HepG2 (cell line): ENCODE results near the gene ADPRM. TPM values are rescaled to one million over a fixed set of nuclear protein-coding genes. Genes with fewer than 3 reads are reported as not detected.

ENCODE experiments used
- ATAC-seq: fragments of 200-7000 bp; cut with Tn5 transposase; 3 replicates; pipeline ENCODE4 v1.9.1; 2020; ENCODE audit warnings: mild to moderate bottlenecking, moderate library complexity
- BruUV-seq: library from RNA; stranded (reverse); fragments of 400-500 nt; replicated peaks from 2 replicates; lab custom pipeline; 2021; lab: Mats Ljungman, UMichigan
- CTCF ChIA-PET: fragments of 300-600 bp; formaldehyde crosslinking; extraction: SDS; loops from one replicate; lab custom pipeline; 2021; ENCODE audit warnings: low total read pairs, inconsistent platforms, low intra/inter-chr PET ratio; lab: Yijun Ruan, JAX
- POLR2A ChIA-PET: fragments of 350-600 bp; sonication (Branson Sonifier 250); formaldehyde crosslinking; loops from one replicate; lab custom pipeline; 2020; ENCODE audit warnings: antibody characterized with exemption, inconsistent platforms; lab: Yijun Ruan, JAX
- DNase-seq: peaks from one replicate; pipeline ENCODE4 v3.0.0-alpha.2; 2015; ENCODE audit warnings: low spot score
- FAIRE-seq: peaks from 3 replicates; lab custom pipeline; 2011; peaks lifted over from hg19 to GRCh38; lab: Jason Lieb, UNC
- H2AFZ ChIP-seq: one replicate; pipeline ENCODE4 v1.6.1; 2011; ENCODE audit warnings: low read length, inconsistent platforms
- H3K27ac ChIP-seq: fragments of 300-600 bp; 3 replicates; pipeline ENCODE4 v1.8.0; 2011; ENCODE audit warnings: mixed run types, mild to moderate bottlenecking, mixed read lengths, low read length, inconsistent platforms; ENCODE audit not compliant: insufficient read depth; ENCODE audit errors: extremely low read length
- H3K27me3 ChIP-seq, 2 experiments: fragments of 200-600 bp in 1 of 2; 2 replicates in 1 of 2; 3 replicates in 1 of 2; pipeline versions ENCODE4 v1.6.0 to v1.8.0; 2011; ENCODE audit warnings: low read length in 2 of 2, mild to moderate bottlenecking in 2 of 2, moderate library complexity in 2 of 2, inconsistent platforms in 1 of 2; ENCODE audit not compliant: insufficient read depth in 2 of 2, control insufficient read depth in 1 of 2
- H3K36me3 ChIP-seq, 2 experiments: fragments of 200-600 bp in 1 of 2; replicated peaks in 1 of 2; 2 replicates in 1 of 2; 3 replicates in 1 of 2; pipeline versions ENCODE4 v1.5.1 to v1.8.0; 2011; ENCODE audit warnings: low read length in 2 of 2, inconsistent platforms in 1 of 2; ENCODE audit not compliant: insufficient read depth in 2 of 2, control insufficient read depth in 1 of 2
- H3K4me1 ChIP-seq: 2 replicates; pipeline ENCODE4 v1.5.1; 2012; ENCODE audit warnings: low read length, inconsistent platforms; ENCODE audit not compliant: insufficient read depth
- H3K4me2 ChIP-seq: 2 replicates; pipeline ENCODE4 v1.6.0; 2011; ENCODE audit warnings: low read depth, low read length, inconsistent platforms
- H3K4me3 ChIP-seq, 3 experiments: fragments of 200-600 bp in 1 of 3; sonication (generic), shearing (Covaris generic) in 1 of 3; replicated peaks in 1 of 3; 2 replicates each; pipeline ENCODE4 v1.5.1; 2011 to 2016; ENCODE audit warnings: low read length in 3 of 3, inconsistent platforms in 2 of 3, low read depth in 2 of 3, mild to moderate bottlenecking in 2 of 3, control low read depth in 1 of 3, mixed read lengths in 1 of 3; ENCODE audit not compliant: insufficient read depth in 1 of 3
- H3K79me2 ChIP-seq: one replicate; pipeline ENCODE4 v1.6.1; 2011; ENCODE audit warnings: low read length, inconsistent platforms; ENCODE audit not compliant: insufficient read depth
- H3K9ac ChIP-seq: 2 replicates; pipeline ENCODE4 v1.6.0; 2011; ENCODE audit warnings: mild to moderate bottlenecking, low read depth, low read length, inconsistent platforms; ENCODE audit not compliant: insufficient read depth
- H3K9me3 ChIP-seq: 2 replicates; pipeline ENCODE4 v1.5.1; 2012; ENCODE audit warnings: mild to moderate bottlenecking, low read length
- H4K20me1 ChIP-seq: 2 replicates; pipeline ENCODE4 v1.6.0; 2011; ENCODE audit warnings: inconsistent platforms, mild to moderate bottlenecking, low read length, moderate library complexity; ENCODE audit not compliant: insufficient read depth
- BRF2 ChIP-seq: sonication (generic); formaldehyde crosslinking; IDR thresholded peaks from 2 replicates; pipeline ENCODE4 v1.8.1; 2022; ENCODE audit warnings: mild to moderate bottlenecking, missing genetic modification reagents
- GLMP ChIP-seq: sonication (generic); formaldehyde crosslinking; IDR thresholded peaks from 2 replicates; pipeline ENCODE4 v1.9.0; 2021; ENCODE audit warnings: missing genetic modification reagents, mild to moderate bottlenecking, borderline replicate concordance
- HMG20A ChIP-seq: IDR thresholded peaks from 2 replicates; pipeline ENCODE4 v1.6.1; 2016; ENCODE audit warnings: borderline replicate concordance
- KLF13 ChIP-seq: sonication (generic); formaldehyde crosslinking; IDR thresholded peaks from 2 replicates; pipeline ENCODE4 v1.4.0; 2020; ENCODE audit warnings: mild to moderate bottlenecking, missing genetic modification reagents
- KLF15 ChIP-seq: sonication (generic); formaldehyde crosslinking; IDR thresholded peaks from 2 replicates; pipeline ENCODE4 v1.8.1; 2023; ENCODE audit warnings: borderline replicate concordance, mild to moderate bottlenecking, inconsistent platforms, missing genetic modification reagents, mixed read lengths
- MAF1 ChIP-seq: sonication (generic); formaldehyde crosslinking; IDR thresholded peaks from 2 replicates; pipeline ENCODE4 v1.5.0; 2020; ENCODE audit warnings: missing genetic modification reagents, borderline replicate concordance
- MAZ ChIP-seq, 2 experiments: sonication (generic) in 1 of 2; formaldehyde crosslinking in 1 of 2; IDR thresholded peaks; 2 replicates each; pipeline versions ENCODE4 v1.5.0 to v1.6.1; 2012 to 2020; ENCODE audit warnings: low read depth in 2 of 2, mild to moderate bottlenecking in 2 of 2, borderline replicate concordance in 1 of 2, improper control_type of control experiment in 1 of 2, low read length in 1 of 2, missing genetic modification reagents in 1 of 2, moderate library complexity in 1 of 2
- PTBP1 ChIP-seq: fragments of 200-400 bp; formaldehyde crosslinking; IDR thresholded peaks from 2 replicates; pipeline ENCODE4 v1.6.1; 2018; ENCODE audit warnings: low read length, low read depth; ENCODE audit not compliant: poor library complexity, severe bottlenecking
- RAD21 ChIP-seq: fragments of 450-650 bp; formaldehyde crosslinking; IDR thresholded peaks from 2 replicates; pipeline ENCODE4 v1.5.0; 2020; ENCODE audit warnings: mild to moderate bottlenecking
- SALL1 ChIP-seq: sonication (generic); formaldehyde crosslinking; IDR thresholded peaks from 2 replicates; pipeline ENCODE4 v1.8.0; 2022; ENCODE audit warnings: mild to moderate bottlenecking, missing genetic modification reagents
- THAP8 ChIP-seq: sonication (generic); formaldehyde crosslinking; IDR thresholded peaks from 2 replicates; pipeline ENCODE4 v1.5.1; 2020; ENCODE audit warnings: missing genetic modification reagents, mild to moderate bottlenecking, borderline replicate concordance
- ZNF503 ChIP-seq: sonication (generic); formaldehyde crosslinking; IDR thresholded peaks from 2 replicates; pipeline ENCODE4 v1.4.0; 2020; ENCODE audit warnings: missing genetic modification reagents
- ZNF775 ChIP-seq: sonication (generic); formaldehyde crosslinking; IDR thresholded peaks from 2 replicates; pipeline ENCODE4 v1.4.0; 2020; ENCODE audit warnings: missing genetic modification reagents, mild to moderate bottlenecking, moderate library complexity, borderline replicate concordance
- ZNF891 ChIP-seq: sonication (generic); formaldehyde crosslinking; IDR thresholded peaks from 2 replicates; pipeline ENCODE4 v1.5.0; 2020; ENCODE audit warnings: mild to moderate bottlenecking, missing genetic modification reagents
- WGBS: methylation state at CpG from one replicate; pipeline ENCODE4 v1.1.6; 2017; ENCODE audit warnings: low lambda C conversion rate; 5-methylcytosine and 5-hydroxymethylcytosine counted together
- in situ Hi-C: cut with HindIII; loops from 2 replicates; pipeline ENCODE4 v1.10.0; 2017; ENCODE audit warnings: low pct_unique_long_range_greater_than_20kb; ENCODE audit not compliant: extremely low pct_ligation_motif_present
- intact Hi-C: fragments of 100-400 bp; cut with micrococcal nuclease; formaldehyde crosslinking; loops from one replicate; pipeline ENCODE4 v1.10.0; 2022; ENCODE audit not compliant: unreplicated experiment
- polyA plus RNA-seq, 8 experiments: library from polyadenylated mRNA; depleted of rRNA in 3 of 8; stranded (reverse) in 7 of 8; unstranded in 1 of 8; fragments of >200 nt; fragmentation: Illumina TruSeq in 4 of 8; extraction: Trizol in 4 of 8; gene quantifications; 2 replicates each; pipeline versions ENCODE4 v1.2.1 to v1.2.3, GENCODE V29; 2011 to 2016; ENCODE audit warnings: low read depth in 4 of 8, missing spikeins in 1 of 8, mixed read lengths in 1 of 8; ENCODE audit not compliant: insufficient read depth in 1 of 8
- total RNA-seq, 5 experiments: library from RNA; depleted of rRNA; stranded (reverse); fragments of >200 nt; fragmentation: Illumina TruSeq; extraction: Trizol; gene quantifications; 2 replicates each; pipeline ENCODE4 v1.2.3, GENCODE V29; 2016; ENCODE audit warnings: low read depth in 1 of 5
- TF ChIP-seq, protein P1 (sequence below): sonication (generic); formaldehyde crosslinking; IDR thresholded peaks from 2 replicates; pipeline ENCODE4 v1.5.0; 2020; ENCODE audit warnings: mild to moderate bottlenecking, missing genetic modification reagents, borderline replicate concordance

Gene ADPRM
- total and polyA plus RNA-seq, 2 of the 13 experiments (the other 11 are each of a cell fraction or from before 2014, with no cell fraction given): 5.6 to 10.8 TPM

GRCh38 chr17:10648381-10648780 lies 49.0 kb upstream of the ADPRM start:
- 91% methylated on average over 5 of the region's 5 CpGs for WGBS
- Histone ChIP-seq H2AFZ (no peak overlapping the region), H3K4me2 (no peak overlapping the region), H4K20me1 (no peaks in the 10 kb centered on the region), H3K36me3 (peaks cover 0 to 2% of the 10 kb centered on the region in 2 experiments; a peak in 2 of 5 replicates), H3K4me3 (no peak overlapping the region), H3K9me3 (no peaks in the 10 kb centered on the region), H3K27me3 (no peaks in the 10 kb centered on the region), H3K9ac (no peak overlapping the region), H3K4me1 (no peaks in the 10 kb centered on the region), H3K79me2 (no peaks in the 10 kb centered on the region), H3K27ac (no peak overlapping the region)
- in situ Hi-C loops: loop anchor here (5.0 kb wide), 1 partner anchor 199 kb away; no protein-coding TSS in a partner anchor
- no TSS peak for BruUV-seq
- intact Hi-C loops: no loop called here
- ChIA-PET POLR2A (no interaction called here), CTCF (no interaction called here)
- FAIRE-seq (no peak), DNase-seq (no peak), ATAC-seq (no peak)
- TF ChIP-seq KLF13 (CRISPR knock-in tag) (no peak), HMG20A (CRISPR knock-in tag) (no peak), THAP8 (CRISPR knock-in tag) (no peak), KLF15 (CRISPR knock-in tag) (no peak), PTBP1 (no peak), MAF1 (CRISPR knock-in tag) (no peak), RAD21 (CRISPR knock-in tag) (no peak), GLMP (no peak), SALL1 (CRISPR knock-in tag) (no peak), BRF2 (CRISPR knock-in tag) (no peak), ZNF775 (CRISPR knock-in tag) (no peak), MAZ (IDR thresholded peaks at IDR 0.05; ENCODE audit: borderline replicate concordance, low read depth, low read length) (no peak), MAZ (CRISPR knock-in tag; IDR thresholded peaks at IDR 0.05; ENCODE audit: low read depth) (no peak), ZNF503 (CRISPR knock-in tag) (no peak), ZNF891 (CRISPR knock-in tag) (no peak)
- TF ChIP-seq, protein P1, sequence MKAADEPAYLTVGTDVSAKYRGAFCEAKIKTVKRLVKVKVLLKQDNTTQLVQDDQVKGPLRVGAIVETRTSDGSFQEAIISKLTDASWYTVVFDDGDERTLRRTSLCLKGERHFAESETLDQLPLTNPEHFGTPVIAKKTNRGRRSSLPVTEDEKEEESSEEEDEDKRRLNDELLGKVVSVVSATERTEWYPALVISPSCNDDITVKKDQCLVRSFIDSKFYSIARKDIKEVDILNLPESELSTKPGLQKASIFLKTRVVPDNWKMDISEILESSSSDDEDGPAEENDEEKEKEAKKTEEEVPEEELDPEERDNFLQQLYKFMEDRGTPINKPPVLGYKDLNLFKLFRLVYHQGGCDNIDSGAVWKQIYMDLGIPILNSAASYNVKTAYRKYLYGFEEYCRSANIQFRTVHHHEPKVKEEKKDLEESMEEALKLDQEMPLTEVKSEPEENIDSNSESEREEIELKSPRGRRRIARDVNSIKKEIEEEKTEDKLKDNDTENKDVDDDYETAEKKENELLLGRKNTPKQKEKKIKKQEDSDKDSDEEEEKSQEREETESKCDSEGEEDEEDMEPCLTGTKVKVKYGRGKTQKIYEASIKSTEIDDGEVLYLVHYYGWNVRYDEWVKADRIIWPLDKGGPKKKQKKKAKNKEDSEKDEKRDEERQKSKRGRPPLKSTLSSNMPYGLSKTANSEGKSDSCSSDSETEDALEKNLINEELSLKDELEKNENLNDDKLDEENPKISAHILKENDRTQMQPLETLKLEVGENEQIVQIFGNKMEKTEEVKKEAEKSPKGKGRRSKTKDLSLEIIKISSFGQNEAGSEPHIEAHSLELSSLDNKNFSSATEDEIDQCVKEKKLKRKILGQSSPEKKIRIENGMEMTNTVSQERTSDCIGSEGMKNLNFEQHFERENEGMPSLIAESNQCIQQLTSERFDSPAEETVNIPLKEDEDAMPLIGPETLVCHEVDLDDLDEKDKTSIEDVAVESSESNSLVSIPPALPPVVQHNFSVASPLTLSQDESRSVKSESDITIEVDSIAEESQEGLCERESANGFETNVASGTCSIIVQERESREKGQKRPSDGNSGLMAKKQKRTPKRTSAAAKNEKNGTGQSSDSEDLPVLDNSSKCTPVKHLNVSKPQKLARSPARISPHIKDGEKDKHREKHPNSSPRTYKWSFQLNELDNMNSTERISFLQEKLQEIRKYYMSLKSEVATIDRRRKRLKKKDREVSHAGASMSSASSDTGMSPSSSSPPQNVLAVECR (CRISPR knock-in tag): no peak
